ENCODE data around the gene KRT33B.

KRT33B gene

DNA sequence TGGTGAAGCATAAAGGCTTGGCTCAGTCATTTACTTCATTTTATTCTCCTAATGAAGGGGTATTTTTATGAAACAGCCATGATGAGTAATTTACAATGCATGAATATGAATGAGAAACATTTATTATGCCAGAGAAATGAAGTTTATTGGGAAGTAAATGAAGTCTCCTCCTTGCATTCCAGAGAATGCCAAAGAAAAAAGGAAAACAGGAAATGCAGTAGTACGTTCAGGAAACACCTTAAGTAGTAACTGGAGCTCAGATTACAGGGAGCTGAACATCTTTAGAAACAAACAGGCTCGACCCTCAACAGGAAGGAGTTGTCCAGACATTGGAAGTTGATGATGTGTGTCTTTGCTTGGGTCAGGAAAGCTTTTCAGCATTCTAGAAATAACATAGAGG lies 7.9 kb upstream of the KRT33B start:
- DNase-seq (ENCODE audit: low spot score) (no peak), ATAC-seq (ENCODE audit: low read depth) (0 out of 3 replicates have a peak, but pooled peaks have one; percentile 23)
- no peak for TF ChIP-seq CTCF (IDR thresholded peaks at IDR 0.05; ENCODE audit: poor library complexity, severe bottlenecking)
- no peaks in the 10 kb centered on the region for H3K36me3 ChIP-seq (ENCODE audit: low read depth)
- H3K4me1 ChIP-seq (ENCODE audit: insufficient read depth, poor library complexity, severe bottlenecking): peaks cover 24% of the 10 kb centered on the region
- H3K4me3 ChIP-seq (ENCODE audit: severe bottlenecking): no peak overlapping the region
- peak overlapping the region; percentile 81 for H3K27ac ChIP-seq (ENCODE audit: poor library complexity, severe bottlenecking)
- no peaks in the 10 kb centered on the region for H3K27me3 ChIP-seq (ENCODE audit: insufficient read depth, poor library complexity, severe bottlenecking)
- H3K9me3 ChIP-seq (ENCODE audit: severe bottlenecking): no peaks in the 10 kb centered on the region

DNA sequence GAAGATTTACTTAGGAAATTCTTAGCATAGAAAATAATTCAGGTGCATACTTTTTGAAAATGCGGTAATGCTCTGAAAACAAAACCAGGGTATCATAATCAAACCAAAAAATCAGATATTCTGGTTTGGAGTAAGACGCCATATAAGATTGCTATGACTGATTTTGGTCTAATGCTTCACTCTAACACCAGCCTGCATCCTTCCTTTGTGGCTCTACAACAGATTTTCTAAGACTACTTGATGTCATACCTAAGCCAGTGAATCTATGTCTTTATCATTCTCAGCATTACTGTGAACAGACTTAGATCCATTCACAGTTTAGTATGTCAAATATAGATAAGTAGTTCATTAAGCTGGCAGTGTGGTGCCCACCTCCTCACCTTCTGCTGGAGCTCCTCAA lies 590 bp downstream of the KRT33B start:
- Histone ChIP-seq H3K4me1 (ENCODE audit: insufficient read depth, poor library complexity, severe bottlenecking) (peaks cover 15% of the 10 kb centered on the region), H3K4me3 (ENCODE audit: severe bottlenecking) (no peak overlapping the region), H3K27me3 (ENCODE audit: insufficient read depth, poor library complexity, severe bottlenecking) (no peaks in the 10 kb centered on the region), H3K27ac (ENCODE audit: poor library complexity, severe bottlenecking) (no peak overlapping the region), H3K9me3 (ENCODE audit: severe bottlenecking) (no peaks in the 10 kb centered on the region), H3K36me3 (ENCODE audit: low read depth) (no peaks in the 10 kb centered on the region)
- no peak for TF ChIP-seq CTCF (IDR thresholded peaks at IDR 0.05; ENCODE audit: poor library complexity, severe bottlenecking)
- DNase-seq (ENCODE audit: low spot score) (no peak), ATAC-seq (ENCODE audit: low read depth) (no peak)

- DNase-seq (ENCODE audit: low spot score) (no peak), ATAC-seq (ENCODE audit: low read depth) (peak; percentile 84)
- no peaks in the 10 kb centered on the region for H3K9me3 ChIP-seq (ENCODE audit: severe bottlenecking)
- TF ChIP-seq CTCF (IDR thresholded peaks at IDR 0.05; ENCODE audit: poor library complexity, severe bottlenecking): no peak
- no peaks in the 10 kb centered on the region for H3K27me3 ChIP-seq (ENCODE audit: insufficient read depth, poor library complexity, severe bottlenecking)
- H3K4me3 ChIP-seq (ENCODE audit: severe bottlenecking): no peak overlapping the region
- peaks cover 15% of the 10 kb centered on the region for H3K4me1 ChIP-seq (ENCODE audit: insufficient read depth, poor library complexity, severe bottlenecking)
- no peaks in the 10 kb centered on the region for H3K36me3 ChIP-seq (ENCODE audit: low read depth)
- peak overlapping the region; percentile 51 for H3K27ac ChIP-seq (ENCODE audit: poor library complexity, severe bottlenecking)
Observed at GRCh38 chr17:41367426-41368075, 2.1 kb downstream of the KRT33B start.

DNA sequence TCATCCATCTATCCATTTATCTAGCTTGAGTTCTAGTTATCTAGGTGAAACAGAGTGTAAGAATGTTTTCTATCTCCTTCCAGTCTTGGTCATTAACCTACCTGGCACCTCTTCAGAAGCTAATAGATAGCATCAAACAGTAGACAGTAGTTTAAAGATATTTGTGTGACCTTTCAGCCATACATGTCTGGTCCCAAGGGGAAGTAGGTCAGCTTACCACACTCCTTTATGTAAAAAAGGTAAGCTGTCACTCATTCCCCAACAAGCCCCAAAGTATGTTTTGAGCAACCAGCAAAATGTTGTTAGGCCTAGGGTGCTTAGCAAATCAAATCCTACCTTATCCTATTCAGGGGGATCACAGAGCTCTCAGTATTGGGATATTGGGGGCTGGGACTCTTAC lies 3.5 kb downstream of the KRT33B start:
- no peaks in the 10 kb centered on the region for H3K9me3 ChIP-seq (ENCODE audit: severe bottlenecking)
- peaks cover 15% of the 10 kb centered on the region for H3K4me1 ChIP-seq (ENCODE audit: insufficient read depth, poor library complexity, severe bottlenecking)
- DNase-seq (ENCODE audit: low spot score) (no peak), ATAC-seq (ENCODE audit: low read depth) (no peak)
- H3K27me3 ChIP-seq (ENCODE audit: insufficient read depth, poor library complexity, severe bottlenecking): no peaks in the 10 kb centered on the region
- no peak for TF ChIP-seq CTCF (IDR thresholded peaks at IDR 0.05; ENCODE audit: poor library complexity, severe bottlenecking)
- H3K27ac ChIP-seq (ENCODE audit: poor library complexity, severe bottlenecking): no peak overlapping the region
- no peaks in the 10 kb centered on the region for H3K36me3 ChIP-seq (ENCODE audit: low read depth)
- no peak overlapping the region for H3K4me3 ChIP-seq (ENCODE audit: severe bottlenecking)

DNA sequence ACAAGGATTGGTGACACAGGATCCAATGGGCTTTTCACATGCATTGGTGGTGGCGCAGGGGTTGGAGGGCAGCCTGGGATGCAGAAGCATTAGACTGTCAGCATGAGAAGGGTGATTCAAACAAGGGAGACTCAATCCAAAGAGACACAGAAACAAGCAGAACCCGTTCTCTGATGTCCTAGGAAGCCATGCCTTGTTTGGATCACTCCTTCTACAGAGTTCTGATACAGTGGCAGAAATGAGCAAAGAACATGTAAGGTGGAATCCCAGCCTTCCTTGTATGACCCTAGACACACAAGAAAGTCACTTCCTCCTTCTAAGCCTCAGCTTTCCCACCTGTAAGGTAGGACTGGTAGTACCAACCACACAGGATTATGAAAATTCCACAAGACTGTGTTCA lies 5.7 kb downstream of the KRT33B start:
- Histone ChIP-seq H3K4me1 (ENCODE audit: insufficient read depth, poor library complexity, severe bottlenecking) (peaks cover 19% of the 10 kb centered on the region), H3K36me3 (ENCODE audit: low read depth) (no peaks in the 10 kb centered on the region), H3K9me3 (ENCODE audit: severe bottlenecking) (no peaks in the 10 kb centered on the region), H3K27ac (ENCODE audit: poor library complexity, severe bottlenecking) (no peak overlapping the region), H3K4me3 (ENCODE audit: severe bottlenecking) (no peak overlapping the region), H3K27me3 (ENCODE audit: insufficient read depth, poor library complexity, severe bottlenecking) (no peaks in the 10 kb centered on the region)
- TF ChIP-seq CTCF (IDR thresholded peaks at IDR 0.05; ENCODE audit: poor library complexity, severe bottlenecking): no peak
- ATAC-seq (ENCODE audit: low read depth): no peak
- DNase-seq (ENCODE audit: low spot score): no peak

Measured in RWPE2 (cell line).